Measurements from ENCODE around the gene EHD3. TPM values are rescaled to one million over a fixed set of nuclear protein-coding genes. Genes with fewer than 3 reads are reported as not detected.

Gene EHD3
- polyA plus RNA-seq, 3 donors, result 0.68 to 1.4 (median 1.3) TPM

DNA sequence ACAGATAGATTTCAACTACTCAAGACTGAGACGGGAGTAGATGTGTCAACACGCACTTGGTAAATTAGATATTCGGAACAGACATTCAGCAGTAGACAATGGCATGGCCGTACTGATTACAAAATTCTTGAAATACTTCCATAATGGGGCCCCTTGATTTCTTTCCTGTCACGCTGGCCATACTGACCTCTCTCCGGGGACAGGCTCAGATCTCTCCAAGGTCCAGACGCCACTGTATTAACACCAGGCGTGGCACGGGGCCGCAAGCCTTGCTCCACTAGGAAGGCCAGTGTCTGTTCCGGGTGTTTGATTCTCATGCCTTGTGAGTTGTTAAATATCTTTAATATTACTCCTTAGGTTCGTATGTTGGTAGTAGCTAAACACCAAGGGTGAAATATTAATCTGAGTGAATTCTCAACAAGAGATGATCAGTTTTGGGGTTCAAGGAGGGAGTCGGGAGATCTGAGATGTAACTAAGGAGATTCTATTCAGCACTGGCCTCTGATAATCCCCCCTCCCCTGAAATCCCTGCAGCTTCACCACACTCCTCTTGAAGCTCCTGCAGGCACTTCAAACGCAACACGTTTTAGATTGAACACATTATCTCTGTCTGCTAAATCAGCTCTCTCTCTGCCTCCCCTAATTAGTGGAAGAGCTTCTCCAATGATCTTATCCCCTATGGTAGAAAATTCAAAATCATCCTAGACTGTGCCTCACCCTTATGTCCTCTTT, 2.2 kb upstream of the EHD3 start:
- WGBS, 3 donors, result 54 to 77% (median 73%) methylated on average over 15 of the region's 15 CpGs
- no peak overlapping the region for H3K27ac ChIP-seq (ENCODE audit: low read depth, low read length)

DNA sequence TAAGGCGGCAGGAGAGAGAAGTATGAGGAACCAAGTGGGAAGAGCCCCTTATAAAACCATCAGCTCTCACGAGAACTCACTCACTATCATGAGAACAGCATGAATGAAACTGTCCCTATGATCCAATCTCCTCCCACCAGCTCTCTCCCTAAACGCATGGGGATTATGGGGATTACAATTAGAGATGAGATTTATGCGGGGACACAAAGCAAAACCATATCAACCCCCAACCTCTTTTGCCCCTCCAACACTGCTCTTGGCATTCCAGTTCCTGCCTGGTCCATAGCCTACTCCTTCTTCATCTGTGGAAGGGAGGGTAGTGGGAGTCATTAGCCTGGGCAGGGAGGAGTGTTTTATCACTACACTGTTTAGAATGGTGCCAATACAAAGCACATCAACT, 1.4 kb upstream of the EHD3 start:
- 77 to 82% (median 77%) methylated on average over 4 of the region's 4 CpGs for WGBS, 3 donors
- H3K27ac ChIP-seq (ENCODE audit: low read depth, low read length), result no peak overlapping the region

DNA sequence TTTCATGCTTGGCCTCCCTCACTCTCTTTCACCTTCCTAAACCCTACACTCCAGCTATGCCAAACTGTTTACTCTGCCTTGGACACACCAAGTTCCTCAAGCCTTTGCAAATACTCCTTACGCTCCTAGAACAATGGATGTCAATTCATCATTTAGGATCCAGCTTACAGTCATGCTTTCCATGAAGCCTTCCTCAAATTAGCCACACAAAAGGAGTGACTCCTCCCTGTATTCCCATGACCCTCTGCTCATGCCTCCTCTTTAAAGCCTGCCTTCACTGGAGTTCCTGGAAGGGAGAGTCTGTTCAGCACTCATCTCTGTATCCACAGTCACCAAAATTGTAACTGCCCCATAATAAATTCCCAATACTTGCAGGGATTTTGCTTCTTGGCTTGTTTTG, 721 bp upstream of the EHD3 start:
- WGBS, 3 donors, result 77 to 88% (median 81%) methylated on average over 1 of the region's 1 CpG
- no peak overlapping the region for H3K27ac ChIP-seq (ENCODE audit: low read depth, low read length)

DNA sequence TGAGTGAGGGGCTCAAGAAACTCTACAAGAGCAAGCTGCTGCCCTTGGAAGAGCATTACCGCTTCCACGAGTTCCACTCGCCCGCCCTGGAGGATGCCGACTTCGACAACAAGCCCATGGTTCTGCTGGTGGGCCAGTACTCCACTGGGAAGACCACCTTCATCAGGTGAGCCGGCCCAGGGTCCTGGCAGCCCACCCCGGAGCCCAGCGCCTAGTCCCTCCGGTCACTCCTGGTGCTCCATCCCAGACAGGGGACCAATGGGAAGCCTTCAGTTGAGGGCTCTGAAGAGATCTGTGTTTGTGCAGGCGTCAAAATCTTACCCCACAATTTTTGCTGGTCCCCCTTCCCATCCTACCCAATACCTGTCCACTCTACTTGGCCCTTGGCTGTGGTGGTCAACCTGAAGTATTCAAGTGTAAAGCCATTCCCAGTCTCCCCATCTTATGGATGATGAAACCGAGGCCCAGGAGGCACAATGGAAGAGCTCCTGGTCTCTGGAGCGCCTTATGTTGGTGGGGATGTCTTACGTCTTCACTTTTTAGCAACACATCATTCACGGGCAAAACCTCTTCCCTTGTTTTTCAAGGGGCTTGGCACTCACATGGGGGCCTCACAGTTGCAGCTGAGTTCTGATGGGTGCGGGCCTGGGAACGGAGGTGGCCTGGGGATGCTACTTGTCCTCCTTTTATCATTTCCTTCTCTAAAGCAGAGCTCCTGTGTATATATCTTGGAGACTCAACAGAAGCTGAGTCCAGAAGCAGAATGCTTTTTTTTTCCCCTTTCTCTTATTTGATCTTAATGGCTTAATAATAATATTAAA, 941 bp downstream of the EHD3 start:
- H3K27ac ChIP-seq (ENCODE audit: low read depth, low read length), result no peak overlapping the region
- 65 to 73% (median 67%) methylated on average over 17 of the region's 17 CpGs for WGBS, 3 donors

DNA sequence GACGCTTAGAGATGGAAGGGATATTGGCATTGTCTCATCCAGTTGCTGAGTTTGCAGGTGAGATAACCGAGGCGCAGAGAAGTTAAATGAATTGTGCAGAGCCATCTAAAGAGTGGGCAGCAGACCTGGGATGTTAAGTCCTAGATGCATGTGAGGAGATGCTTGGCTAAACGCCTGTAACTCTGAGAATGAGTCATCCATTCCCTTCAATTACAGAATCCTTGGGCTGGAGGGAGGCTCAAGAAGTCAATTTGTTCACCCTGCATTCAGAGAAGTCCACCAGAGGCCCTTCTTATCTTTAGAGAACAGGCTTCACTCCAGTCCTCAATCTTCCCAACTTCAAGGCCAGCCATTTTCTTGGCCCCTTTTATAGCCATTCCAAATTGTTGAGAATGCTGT, 1.6 kb downstream of the EHD3 start:
- no peak overlapping the region for H3K27ac ChIP-seq (ENCODE audit: low read depth, low read length)
- 80 to 85% (median 81%) methylated on average over 4 of the region's 4 CpGs for WGBS, 3 donors

DNA sequence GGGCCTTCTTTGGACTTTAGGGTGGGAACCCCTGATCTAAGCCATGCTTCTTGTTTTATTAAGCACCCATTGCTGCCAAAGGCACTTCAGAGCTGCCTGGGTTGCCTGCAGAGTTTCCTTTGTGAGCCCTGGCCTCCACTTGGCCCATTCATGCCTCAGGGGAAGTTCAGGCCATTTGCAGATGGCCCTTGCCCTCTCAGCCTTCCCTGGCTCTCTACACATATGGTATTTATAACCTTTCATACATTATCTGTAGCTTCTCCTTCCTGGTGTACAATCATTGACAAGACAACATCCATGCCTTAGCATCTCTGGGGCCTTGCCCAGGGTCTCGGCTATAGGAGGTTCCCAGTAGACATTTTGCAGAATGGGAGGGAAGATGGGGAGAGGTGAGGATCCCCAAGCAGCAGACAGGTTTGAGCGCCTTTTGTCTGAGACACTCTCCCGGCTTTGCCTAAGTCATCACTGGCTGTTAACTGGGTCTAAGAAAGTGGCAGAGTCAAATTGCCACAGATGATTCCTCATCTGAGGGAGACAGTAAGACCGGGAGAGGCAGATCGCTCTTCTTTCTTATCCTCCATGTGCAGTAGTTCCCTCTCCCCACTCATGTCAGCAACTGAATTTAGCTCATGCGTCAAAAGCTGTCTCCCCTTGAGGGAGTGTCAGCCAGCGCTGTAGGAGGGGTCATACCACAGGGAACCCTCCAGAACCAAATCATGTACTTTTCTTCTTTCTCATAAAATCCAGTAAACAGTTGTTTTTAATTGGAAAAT, 2.7 kb downstream of the EHD3 start:
- no peak overlapping the region for H3K27ac ChIP-seq (ENCODE audit: low read depth, low read length)
- 81 to 97% (median 94%) methylated on average over 7 of the region's 7 CpGs for WGBS, 3 donors

DNA sequence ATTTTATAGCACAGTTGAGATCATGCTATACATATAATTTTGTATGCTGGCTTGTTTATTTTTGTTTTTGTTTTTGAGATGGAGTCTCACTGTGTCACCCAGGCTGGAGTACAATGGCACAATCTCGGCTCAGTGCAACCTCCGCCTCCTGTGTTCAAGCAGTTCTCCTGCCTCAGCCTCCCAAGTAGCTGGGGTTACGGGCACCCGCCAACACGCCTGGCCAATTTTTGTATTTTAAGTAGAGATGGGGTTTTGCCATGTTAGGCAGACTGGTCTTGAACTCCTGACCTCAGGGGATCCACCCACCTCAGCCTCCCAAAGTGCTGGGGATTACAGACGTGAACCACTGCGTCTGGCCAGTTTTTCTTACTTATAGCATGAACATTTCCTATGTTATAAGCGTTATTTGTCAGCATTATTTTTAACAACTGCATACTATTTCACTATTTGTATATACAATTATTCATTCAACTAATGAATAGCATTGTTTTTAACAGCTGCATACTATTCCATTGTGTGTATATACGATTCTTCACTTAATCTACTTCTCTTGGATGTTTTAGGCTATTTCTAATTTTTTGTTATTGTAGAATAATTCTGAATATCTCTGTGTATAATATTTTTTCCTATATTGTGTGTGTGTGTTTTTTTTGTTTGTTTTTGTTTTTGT, 3.5 kb downstream of the EHD3 start:
- no peak overlapping the region for H3K27ac ChIP-seq (ENCODE audit: low read depth, low read length)
- 90 to 97% (median 97%) methylated on average over 9 of the region's 9 CpGs for WGBS, 3 donors

DNA sequence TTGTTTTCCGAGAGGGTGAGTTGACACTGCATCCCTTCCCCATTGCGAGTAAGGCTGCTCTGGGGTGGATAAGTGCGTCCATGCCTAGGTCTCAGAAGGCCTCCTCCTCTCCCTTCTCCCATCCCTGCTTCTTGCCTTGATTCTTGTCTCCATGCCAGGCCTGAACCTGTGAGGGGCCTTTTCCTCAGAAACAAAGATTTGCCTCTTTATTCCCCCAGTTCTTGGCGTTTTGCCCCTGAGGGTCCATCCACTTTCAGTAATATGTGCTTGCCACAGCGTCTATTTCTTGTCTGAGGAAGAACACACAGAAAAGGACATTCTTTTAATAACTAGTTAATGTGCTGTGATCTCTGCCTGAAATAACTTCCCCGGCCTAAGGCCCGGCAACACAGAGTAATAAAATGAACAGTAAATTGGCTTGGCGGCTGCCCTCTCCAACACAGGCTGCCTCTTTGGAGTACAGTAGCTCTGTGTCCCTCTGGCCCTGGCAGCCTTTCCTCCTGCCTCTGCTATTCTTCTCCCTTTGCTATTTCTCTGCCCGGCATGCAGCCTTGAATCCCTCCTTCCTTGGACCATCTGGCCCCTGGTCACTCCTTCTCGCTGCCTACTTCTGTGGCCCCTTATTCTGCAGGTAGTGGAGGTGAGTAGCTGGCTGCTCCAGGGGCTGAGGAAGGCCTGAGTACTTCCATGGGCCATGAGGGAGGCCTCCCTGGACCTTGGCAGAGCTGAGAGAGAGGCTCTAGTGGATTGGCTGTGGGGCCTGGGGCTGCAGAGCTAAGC, 4.4 kb downstream of the EHD3 start:
- H3K27ac ChIP-seq (ENCODE audit: low read depth, low read length), result no peak overlapping the region
- 88 to 95% (median 89%) methylated on average over 10 of the region's 10 CpGs for WGBS, 3 donors

DNA sequence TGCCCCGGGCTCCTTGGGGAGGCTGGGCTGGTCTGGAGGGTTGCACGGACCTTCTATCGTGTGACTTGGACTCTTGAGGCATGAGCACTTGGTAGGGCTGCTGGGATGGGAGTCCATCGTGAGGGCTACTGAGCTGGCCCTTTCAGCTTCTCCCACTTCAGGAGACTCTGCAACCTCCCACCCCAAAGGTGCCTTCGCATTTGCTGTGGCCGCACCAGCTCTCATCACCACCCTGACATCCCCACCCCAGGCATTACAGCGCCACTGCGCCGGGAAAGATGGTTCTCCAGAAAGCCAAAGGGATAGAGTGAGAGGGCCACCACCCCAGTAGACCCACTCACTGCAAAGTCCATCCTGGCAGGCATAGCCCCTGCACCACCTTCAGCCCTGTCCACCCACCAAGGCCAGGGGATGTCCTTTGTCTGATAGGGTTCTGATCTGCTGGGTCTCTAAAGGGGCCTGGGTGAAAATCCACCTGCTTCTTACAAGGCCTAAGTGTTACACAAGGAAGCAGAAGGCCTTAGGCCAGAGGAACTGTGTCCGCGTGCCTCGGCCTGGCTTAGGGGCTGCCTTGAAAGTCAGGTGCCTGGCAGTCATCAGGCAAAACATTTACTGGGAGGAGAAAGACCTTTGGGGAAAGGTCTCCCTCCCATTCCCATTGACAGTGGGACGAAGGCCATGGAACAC, 5.1 kb downstream of the EHD3 start:
- WGBS, 3 donors, result 81 to 88% (median 83%) methylated on average over 13 of the region's 13 CpGs

DNA sequence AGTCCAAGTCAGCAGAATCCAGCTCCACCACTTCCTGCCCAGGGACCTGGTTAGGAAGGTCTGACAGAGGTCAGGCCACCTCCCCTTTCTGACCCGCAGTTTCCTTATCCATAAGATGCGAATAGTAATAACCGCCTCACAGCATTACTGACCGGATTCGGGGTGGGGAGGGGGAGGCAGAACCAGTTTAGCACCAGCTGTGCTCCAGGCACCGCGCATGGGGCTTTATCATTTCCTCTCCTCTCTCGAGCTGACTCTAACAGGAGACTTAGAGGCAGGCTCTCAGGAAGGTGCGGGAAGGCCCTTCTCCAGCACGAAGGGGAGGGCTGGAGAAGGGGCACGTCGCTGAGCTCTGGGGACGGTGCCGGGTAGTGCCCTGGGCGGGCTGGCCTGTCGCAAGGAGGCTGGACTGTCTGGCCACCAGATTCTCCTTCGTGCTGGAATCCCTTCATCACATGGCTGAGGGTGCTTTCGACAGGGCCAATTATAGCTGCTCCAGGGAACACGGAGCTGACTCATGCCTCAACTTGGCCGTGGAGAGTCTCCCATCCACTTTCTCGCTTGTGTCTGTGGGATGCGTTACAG, 5.7 kb downstream of the EHD3 start:
- WGBS, 3 donors, result 46 to 63% (median 48%) methylated on average over 22 of the region's 22 CpGs
- H3K27ac ChIP-seq (ENCODE audit: low read depth, low read length), result no peak overlapping the region

More for the DNA sequence above, 5.1 kb downstream of the EHD3 start:
- H3K27ac ChIP-seq (ENCODE audit: low read depth, low read length), result no peak overlapping the region

DNA sequence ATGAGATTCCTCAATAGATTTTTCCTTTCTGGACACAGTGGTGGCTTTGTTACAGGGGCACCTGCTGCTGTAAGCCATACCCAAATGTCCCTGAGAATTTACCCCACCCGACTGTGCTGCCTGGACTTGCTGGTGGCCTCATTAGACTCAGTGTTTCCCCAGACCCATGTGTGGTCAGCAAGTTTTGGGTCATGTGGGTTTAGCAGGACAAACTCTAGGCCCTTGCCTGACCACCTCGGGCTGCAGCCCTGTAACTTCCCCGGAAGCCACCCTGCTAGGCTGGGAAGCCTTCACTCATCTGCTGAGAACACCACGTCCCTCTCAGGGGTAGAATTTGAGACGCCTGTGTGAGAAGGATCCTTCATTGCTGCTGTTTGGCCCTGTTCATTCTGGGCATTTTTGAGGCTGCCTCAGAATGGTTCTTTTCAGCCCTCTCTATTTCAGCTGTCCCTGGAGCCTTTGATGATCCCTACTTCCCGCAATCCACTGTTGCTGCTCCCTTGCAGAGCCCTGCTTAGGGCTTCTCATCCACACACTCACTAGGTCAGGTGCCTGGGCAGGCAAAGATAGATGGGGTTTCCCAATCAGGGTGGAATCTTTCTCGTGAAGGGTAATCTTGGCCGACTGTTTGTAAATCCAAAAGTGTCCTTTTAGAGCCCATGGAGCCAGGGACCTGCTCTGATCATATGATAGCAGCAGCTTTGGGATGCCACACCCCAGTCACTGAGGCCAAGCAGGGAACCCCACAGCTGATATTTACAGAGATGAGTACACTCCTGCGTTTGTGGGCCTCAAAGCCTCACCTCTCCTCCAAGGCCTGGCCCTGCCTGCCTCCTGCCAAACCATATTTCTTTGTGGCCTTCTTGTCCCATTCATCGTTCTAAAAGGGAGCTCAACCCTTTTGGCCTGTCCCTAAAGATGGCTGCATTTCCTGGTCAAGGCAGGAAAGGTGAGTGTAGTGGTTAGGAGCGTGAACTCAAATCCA, 6.7 kb downstream of the EHD3 start:
- WGBS, 3 donors, result 70 to 90% (median 87%) methylated on average over 11 of the region's 11 CpGs
- H3K27ac ChIP-seq (ENCODE audit: low read depth, low read length), result no peak overlapping the region

DNA sequence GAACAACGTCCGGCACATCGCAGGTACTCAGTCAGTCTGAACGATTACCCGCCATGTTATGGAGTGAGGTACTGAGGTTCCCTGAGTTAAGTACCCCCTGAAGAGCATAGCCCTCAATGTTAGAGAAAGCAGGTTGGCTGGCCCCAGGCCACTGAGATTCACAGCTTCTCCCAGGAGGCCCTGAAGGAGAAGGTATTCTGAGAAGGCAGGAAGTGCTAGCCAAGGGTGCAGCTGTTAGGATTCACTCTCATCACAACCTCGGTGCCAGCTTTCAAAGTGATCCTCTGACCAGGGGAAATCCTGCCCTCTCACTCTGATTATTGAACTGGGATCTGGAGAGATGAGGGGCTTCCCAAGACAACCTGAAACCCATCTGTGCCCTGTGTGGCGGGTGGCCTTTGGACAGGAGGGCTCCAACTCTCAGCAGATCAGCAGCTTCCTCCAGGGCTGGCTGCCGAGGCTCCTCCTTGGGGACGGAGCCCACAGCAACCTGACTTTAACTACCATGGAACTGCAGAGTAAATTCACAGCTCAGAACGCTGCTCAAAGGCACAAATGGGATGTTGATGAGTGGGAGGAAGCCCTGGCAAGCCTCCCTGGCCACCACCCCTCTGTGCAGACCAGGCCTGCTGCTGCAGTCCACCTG, 7.8 kb downstream of the EHD3 start:
- H3K27ac ChIP-seq (ENCODE audit: low read depth, low read length), result no peak overlapping the region
- WGBS, 3 donors, result 73 to 84% (median 83%) methylated on average over 10 of the region's 10 CpGs

DNA sequence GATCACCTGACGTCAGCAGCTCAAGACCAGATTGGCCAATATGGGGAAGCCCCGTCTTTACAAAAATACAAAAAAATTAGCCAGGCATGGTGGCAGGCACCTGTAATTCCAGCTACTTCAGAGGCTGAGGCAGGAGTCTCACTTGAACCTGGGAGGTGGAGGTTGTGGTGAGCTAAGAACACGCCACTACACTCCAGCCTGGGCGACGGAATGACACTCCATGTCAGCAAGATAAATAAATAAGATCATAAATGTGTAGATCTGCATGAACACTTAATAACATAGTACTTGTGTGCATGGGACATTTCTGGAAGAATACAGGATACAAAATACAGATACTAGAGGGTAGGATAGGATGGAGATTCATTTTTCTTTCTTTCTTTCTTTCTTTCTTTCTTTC, 9.1 kb downstream of the EHD3 start:
- WGBS, 3 donors, result 94 to 96% (median 94%) methylated on average over 5 of the region's 5 CpGs
- H3K27ac ChIP-seq (ENCODE audit: low read depth, low read length), result no peak overlapping the region

DNA sequence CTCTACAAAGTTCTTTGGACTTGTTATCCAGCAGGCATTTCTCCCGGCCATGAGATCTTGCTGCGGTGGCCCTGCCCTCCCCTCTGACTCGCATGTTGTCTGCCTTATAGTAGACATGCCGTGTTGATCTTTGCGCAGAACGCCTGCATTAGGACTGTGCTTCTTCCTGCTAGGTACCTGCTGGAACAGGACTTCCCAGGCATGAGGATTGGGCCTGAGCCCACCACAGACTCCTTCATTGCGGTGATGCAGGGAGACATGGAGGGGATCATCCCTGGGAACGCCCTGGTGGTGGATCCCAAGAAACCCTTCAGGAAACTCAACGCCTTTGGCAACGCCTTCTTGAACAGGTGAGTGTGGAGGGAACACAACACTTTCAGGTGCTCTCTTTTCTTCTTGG, 10.1 kb downstream of the EHD3 start:
- 95 to 96% (median 96%) methylated on average over 10 of the region's 10 CpGs for WGBS, 3 donors

DNA sequence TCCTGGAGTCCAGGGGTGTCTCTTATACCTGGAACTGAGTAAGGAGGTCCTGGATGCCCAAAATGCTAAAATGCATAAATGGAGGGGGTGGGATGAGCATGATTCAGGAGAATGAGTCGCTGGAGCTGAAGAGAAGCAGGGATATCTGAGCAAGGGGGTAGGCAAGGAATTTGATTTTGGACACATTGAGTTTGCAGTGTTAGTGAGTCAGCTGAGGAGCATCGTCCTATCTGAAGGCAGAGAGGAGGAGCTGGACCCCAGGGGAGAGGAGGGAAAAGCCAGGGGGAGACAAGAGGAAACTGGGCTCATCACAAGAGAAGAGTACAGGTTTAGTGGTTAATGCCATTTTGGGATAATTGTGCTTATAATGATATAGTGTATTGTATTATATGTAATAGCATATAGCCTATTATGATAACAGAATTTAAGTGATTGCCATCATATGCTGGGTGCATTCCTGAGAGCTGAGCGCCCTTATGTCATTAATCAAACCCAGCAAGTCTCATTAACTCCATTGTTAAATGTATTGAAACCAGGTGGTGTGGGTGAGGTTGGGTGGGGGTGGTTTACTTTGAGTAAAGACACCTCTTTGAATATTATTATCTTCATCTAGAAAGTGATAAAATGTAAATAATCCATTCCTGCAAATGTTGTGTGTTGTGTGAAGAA, 12.4 kb downstream of the EHD3 start:
- whole genome bisulfite sequencing, 3 donors, result 87 to 93% (median 90%) methylated on average over 3 of the region's 3 CpGs

More for the DNA sequence above, 10.1 kb downstream of the EHD3 start:
- H3K27ac ChIP-seq (ENCODE audit: low read depth, low read length), result no peak overlapping the region

More for the DNA sequence above, 12.4 kb downstream of the EHD3 start:
- no peak overlapping the region for H3K27ac ChIP-seq (ENCODE audit: low read depth, low read length)

All from adipose tissue (tissue), 3 donors.